Lower leg skin (tissue), 4 donors: Measurements from ENCODE around the gene SCN3B. TPM values are rescaled to one million over a fixed set of nuclear protein-coding genes. Genes with fewer than 3 reads are reported as not detected.

Source experiments
- DNase-seq, 2 donors: peaks; one replicate each; pipeline ENCODE4 v3.0.0-alpha.2; 2019; ENCODE audit warnings: low spot score in 2 of 2
- H3K4me3 ChIP-seq: fragments of 200-600 bp; sonication (generic); 2 replicates; pipeline ENCODE4 v1.5.1; 2017; ENCODE audit warnings: mild to moderate bottlenecking, low read depth; ENCODE audit not compliant: poor library complexity, severe bottlenecking
- POLR2A ChIP-seq, 2 donors: fragments of 450-650 bp; IDR thresholded peaks; one replicate each; pipeline ENCODE4 v1.6.1; 2016 to 2017; ENCODE audit warnings: antibody characterized with exemption in 2 of 2, mild to moderate bottlenecking in 1 of 2, moderate library complexity in 1 of 2
- WGBS, 2 donors: methylation state at CpG; one replicate each; pipeline ENCODE4 v1.1.5; 2018; 5-methylcytosine and 5-hydroxymethylcytosine counted together
- intact Hi-C: fragments of 100-400 bp; cut with DNase I; formaldehyde crosslinking; loops from one replicate; pipeline ENCODE4 v1.15.0; 2023; ENCODE audit warnings: low total_unique reads
- total RNA-seq, 4 donors: library from RNA; depleted of rRNA; stranded (reverse); fragments of >200 nt; gene quantifications; one replicate each; pipeline ENCODE4 v1.1.0, GENCODE V29; 2016
- TF ChIP-seq, protein P1 (sequence below), 3 donors: fragments of 450-650 bp; IDR thresholded peaks; one replicate each; pipeline ENCODE4 v1.5.1; 2016; ENCODE audit warnings: antibody characterized with exemption in 3 of 3, mild to moderate bottlenecking in 3 of 3, moderate library complexity in 2 of 3

Gene SCN3B
- total RNA-seq, 4 donors from 2014 or later, result 0.51 to 5.1 (median 0.92) TPM

DNA sequence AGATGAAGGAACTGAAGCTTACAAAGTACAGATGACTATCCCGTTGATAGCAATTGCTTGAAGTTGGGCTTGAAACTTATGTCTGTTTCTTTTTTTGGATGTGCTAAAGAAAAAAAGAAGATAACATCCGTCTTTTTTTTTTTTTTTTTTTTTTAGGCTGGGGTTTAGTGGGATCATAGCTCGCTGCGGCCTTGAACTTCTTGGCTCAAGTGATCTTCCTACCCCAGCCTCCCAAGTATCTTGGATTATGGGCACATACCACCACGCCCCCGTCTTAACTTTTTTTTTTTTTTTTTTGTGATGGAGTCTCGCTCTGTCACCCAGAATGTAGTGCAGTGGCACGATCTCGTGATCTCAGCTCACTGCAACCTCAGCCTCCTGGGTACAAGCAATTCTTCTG lies 40.8 kb upstream of the SCN3B start:
- intact Hi-C loops, result no loop called here
- no peak for DNase-seq
- no peak overlapping the region for H3K4me3 ChIP-seq
- WGBS, 2 donors, result 89 to 90% methylated on average over 9 of the region's 9 CpGs
- TF ChIP-seq, protein P1, sequence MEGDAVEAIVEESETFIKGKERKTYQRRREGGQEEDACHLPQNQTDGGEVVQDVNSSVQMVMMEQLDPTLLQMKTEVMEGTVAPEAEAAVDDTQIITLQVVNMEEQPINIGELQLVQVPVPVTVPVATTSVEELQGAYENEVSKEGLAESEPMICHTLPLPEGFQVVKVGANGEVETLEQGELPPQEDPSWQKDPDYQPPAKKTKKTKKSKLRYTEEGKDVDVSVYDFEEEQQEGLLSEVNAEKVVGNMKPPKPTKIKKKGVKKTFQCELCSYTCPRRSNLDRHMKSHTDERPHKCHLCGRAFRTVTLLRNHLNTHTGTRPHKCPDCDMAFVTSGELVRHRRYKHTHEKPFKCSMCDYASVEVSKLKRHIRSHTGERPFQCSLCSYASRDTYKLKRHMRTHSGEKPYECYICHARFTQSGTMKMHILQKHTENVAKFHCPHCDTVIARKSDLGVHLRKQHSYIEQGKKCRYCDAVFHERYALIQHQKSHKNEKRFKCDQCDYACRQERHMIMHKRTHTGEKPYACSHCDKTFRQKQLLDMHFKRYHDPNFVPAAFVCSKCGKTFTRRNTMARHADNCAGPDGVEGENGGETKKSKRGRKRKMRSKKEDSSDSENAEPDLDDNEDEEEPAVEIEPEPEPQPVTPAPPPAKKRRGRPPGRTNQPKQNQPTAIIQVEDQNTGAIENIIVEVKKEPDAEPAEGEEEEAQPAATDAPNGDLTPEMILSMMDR (IDR thresholded peaks at IDR 0.05), result no peak
- no peak for TF ChIP-seq POLR2A (IDR thresholded peaks at IDR 0.05)

DNA sequence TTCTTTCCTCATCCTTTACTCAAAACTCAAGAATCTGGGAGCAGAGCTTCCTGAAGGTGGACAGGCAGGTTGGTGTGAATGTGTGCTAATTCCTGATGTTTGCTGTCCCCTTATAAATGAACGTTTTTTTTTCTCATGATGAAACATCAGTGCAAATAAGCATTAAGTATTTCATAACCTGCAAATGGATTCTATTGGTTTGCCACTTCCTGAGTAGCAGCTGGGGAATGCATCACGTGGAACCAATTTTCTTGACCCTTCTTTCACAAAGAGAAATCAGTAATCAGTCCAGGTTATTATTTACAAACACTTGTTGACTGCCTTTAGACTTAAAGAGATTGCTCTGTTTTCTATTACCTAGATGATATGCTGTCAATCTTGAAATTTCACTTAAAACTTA lies 40.1 kb upstream of the SCN3B start:
- TF ChIP-seq, protein P1 (IDR thresholded peaks at IDR 0.05), result no peak
- no peak for TF ChIP-seq POLR2A (IDR thresholded peaks at IDR 0.05)
- intact Hi-C loops, result no loop called here
- DNase-seq, result no peak
- no peak overlapping the region for H3K4me3 ChIP-seq
- 44 to 46% methylated on average over 2 of the region's 2 CpGs for WGBS, 2 donors

DNA sequence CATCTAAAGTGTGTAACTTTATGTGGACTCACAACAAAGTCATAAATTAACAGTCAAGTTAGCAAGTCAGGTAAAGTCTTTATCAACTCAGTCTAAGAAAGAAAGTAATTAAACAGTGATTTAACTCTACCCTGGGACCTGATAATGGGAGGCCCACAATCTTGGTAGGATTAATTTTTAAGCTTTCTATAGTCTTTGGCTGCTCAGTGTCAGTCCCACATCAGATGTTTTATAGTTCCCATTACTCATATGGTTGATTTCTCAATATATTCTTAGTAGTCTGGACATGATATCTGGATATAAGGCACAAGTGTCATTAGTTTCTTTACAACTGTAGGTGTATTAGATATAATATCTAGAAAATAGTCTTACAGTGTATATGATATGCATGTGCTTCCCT lies 38.5 kb upstream of the SCN3B start:
- intact Hi-C loops, result no loop called here
- DNase-seq, result no peak
- TF ChIP-seq, protein P1 (IDR thresholded peaks at IDR 0.05), result no peak
- no peak for TF ChIP-seq POLR2A (IDR thresholded peaks at IDR 0.05)
- H3K4me3 ChIP-seq, result no peak overlapping the region

DNA sequence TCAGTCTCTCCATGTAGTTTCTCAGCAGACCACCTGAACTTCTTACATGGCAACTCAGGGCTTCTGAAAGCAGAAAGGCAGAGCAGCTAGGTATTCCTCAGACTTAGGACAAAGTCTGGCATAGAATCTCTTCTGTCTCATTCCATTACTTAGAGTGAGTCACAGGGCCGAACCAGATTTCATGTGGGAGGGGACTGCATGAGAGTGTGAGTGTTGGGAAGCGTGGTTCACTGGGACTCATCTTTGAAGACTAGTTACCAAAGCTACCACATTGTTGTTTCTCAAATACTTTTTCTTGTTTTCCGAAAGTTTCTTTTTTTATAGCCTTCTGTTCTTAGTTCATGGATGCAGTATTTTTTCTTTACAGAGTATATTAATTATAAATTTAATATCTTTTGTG lies 36.1 kb upstream of the SCN3B start:
- WGBS, 2 donors, result 60 to 65% methylated on average over 3 of the region's 3 CpGs
- DNase-seq, result no peak
- H3K4me3 ChIP-seq, result no peak overlapping the region
- intact Hi-C loops, result no loop called here
- TF ChIP-seq POLR2A (IDR thresholded peaks at IDR 0.05), result no peak
- TF ChIP-seq, protein P1 (IDR thresholded peaks at IDR 0.05), result no peak

DNA sequence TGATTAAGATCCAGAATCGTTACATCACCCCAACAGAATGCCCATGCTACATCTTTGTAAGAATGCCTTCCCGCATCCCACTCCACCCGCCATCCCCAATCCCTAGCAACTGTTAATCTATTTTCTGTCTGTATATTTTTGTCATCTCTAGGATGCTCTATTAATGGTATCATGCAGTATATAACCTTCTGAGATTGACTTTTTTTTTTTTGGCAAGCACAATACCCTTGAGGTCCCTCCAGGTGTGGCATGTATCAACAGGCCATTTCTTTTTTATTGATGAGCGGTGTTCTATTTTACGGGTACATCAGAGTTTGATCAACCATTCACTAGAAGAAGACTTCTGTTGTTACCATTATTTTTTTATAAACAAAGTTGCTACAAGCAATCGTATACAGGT lies 30.2 kb upstream of the SCN3B start:
- TF ChIP-seq, protein P1 (IDR thresholded peaks at IDR 0.05), result no peak
- no peak for TF ChIP-seq POLR2A (IDR thresholded peaks at IDR 0.05)
- no peak overlapping the region for H3K4me3 ChIP-seq
- intact Hi-C loops, result no loop called here
- DNase-seq, result no peak
- 81 to 82% methylated on average over 6 of the region's 6 CpGs for WGBS, 2 donors

DNA sequence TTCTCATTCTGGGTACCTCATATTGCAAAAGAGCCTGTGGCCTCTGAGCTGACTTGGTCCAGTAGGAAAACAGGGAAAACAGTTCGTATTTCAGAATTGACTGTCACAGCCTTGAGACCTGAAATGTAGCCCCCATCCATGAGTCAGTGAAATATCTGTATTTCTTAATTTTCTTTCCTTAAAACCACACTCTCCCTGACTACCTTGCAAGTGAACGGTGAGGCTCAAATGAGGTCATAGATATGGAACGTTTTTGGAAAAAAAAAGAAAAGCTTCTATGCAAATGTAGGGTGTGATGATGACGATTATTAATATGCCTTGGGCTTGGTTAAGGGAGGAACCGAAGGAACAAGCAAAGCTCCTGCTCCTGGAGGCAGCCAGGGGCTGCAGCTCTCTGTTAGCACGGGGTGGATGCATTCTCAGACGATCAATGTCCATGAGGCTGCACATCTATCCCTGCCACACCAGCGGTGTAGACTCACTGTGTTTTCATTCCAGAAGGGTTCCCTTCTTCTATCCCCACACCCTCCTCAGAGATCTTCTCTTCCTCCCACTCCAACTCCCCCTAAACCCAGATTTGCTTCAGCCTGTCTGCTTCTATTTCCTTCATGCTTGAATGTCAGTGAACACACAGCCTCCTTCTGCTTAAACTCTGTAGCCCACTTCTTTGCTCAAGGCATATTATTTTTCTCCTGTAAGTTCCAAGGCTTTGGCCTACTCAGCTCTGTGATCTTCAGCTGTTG lies 29.2 kb upstream of the SCN3B start:
- 48 to 49% methylated on average over 8 of the region's 8 CpGs for WGBS, 2 donors
- intact Hi-C loops, result no loop called here
- DNase-seq, result no peak
- TF ChIP-seq POLR2A (IDR thresholded peaks at IDR 0.05), result no peak
- TF ChIP-seq, protein P1 (IDR thresholded peaks at IDR 0.05), result no peak
- no peak overlapping the region for H3K4me3 ChIP-seq
